NCI-H187 (cell line): ENCODE data around the gene CRACDL.
"Not testable (repeated sequence)": the region's sequence is repeated elsewhere in the genome, so short reads cannot be mapped to it uniquely, and the experiment has no call there.

Source experiments
- DNase-seq, 2 experiments: peaks; one replicate each; lab custom pipeline; 2025; lab: John Stamatoyannopoulos, UW

The CRACDL gene

DNA sequence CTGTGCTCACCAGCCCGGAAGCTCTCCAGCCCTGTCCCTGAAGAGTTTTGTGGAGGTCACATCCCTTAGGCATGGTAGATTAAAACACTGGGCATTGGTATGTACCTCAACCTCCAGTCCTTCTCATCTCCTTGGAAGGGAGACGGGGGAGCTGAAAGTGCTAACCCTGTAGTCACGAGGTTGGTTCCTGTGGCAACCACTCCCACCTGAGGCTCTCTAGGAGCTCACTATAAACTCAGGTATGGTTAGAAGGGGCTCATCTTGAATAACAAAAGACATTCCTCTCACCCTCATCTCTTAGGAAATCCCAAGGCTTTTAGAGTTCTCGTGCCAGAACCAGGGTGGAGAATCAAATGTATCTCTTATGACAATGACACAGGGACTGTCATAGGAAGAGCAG, 162.1 kb downstream of the CRACDL start:
- DNase-seq: no peak

DNA sequence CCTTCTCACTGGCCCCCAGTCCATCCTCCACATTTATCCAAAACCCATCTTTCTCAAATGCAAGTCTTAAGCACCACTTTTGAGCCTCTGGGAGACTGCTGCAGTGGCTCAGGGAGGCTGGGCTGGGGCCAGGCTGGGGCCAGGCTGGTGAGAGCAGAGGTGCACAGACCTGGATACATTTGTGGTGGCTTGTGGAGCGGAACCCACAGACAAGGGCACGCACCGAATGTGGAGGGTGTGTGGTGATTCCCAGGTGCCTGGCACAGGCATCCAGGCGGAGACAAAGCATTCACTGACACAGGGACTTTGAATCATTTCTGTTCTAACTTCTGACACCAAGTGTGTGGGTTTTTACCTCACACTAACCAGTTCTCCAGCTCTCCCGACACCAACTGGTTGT, 162.9 kb downstream of the CRACDL start:
- no peak for DNase-seq

DNA sequence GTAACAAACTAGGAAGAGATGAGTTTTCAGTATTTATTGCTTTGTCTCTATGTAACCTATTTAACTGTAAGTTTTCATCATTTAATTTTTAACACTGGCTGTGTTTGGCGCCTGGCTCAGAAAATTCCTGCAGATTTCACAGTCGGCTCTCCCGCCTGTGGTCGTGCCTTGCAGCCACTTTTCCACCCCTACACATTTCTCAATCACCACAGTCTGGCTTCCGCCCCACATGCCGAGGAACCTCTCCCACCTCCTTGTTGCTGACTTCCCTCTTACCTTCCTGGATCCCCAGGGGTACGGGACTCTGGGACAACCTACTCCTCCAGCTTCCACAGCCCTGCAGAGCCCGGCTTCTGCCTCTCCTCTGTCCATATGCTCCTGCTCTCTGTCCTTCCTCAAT, 163.5 kb downstream of the CRACDL start:
- no peak for DNase-seq

DNA sequence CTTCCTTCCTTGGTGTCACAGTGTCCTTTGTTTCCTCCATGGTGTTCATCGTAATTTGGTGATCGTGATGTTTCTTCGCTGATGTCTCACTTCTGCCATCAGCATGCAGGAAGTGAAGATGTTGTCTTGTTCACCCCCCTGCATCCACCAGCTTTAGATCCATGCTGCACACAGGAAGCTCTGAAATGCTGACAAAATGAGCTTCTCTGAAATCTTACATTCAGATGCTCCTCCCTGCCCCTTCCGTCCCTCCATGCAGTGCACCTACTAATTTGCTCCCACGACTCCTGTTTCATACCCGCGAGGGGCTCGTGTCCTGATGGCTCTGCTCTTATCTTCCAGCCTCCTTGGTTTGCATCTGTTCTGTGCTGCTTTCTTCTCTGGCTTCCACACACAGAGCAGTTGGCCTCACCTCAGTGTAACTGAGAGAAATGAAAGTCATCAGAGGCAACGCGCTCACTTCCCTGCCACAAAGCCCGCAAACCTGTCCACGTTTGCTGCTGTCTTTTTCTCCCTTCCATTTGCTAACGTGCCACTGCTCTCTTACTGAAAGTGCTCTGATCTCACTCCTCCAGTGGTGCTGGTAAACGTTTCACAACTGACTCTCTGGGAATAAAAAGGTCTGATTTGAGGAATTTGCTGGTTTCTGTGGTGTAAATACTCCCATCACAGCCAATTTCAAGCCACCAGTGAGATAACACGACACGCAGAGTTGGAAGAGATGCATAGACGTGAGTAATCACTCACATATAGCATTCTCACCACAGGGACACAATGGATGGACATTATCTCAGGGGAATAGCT, 164.1 kb downstream of the CRACDL start:
- DNase-seq: no peak

DNA sequence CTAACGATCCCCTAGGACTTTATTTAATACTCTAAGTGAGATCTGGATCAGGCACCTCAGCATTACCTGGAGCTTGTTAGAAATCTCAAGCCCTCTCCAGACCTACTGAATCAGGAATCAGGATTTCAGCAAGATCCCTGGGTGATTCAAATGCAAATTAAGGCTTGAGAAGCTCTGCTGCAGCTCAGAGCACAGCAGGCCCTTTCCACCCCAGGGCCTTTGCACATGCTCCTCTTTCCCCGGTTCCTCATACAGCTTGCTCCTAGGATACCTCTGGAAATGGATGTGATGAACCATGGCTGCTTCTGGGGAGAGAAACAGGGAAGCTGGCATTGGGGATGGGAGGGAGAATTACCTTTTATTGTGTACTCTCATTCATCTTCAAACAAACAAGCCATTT, 164.8 kb downstream of the CRACDL start:
- no peak for DNase-seq

DNA sequence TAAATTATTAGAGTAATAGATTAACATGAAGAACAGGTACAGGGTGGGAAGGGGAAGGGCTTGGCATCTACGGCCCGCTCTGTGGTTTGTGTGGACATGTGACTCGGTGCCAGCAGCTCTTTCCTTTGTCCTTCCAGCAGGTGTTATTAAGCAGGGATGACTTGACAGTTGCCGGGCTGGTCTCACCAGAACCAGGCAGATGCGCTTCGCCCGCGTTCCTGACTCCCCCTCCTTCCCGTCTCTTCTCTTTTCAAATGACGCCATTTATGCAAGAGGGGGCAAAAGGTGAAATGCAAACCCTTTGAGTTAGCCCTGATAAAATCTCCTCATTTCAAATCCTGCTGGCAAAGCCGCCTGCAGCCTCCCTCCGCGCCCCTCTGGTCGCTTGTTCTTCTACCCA, 166.2 kb downstream of the CRACDL start:
- peak; percentile 54 to 67 for DNase-seq

DNA sequence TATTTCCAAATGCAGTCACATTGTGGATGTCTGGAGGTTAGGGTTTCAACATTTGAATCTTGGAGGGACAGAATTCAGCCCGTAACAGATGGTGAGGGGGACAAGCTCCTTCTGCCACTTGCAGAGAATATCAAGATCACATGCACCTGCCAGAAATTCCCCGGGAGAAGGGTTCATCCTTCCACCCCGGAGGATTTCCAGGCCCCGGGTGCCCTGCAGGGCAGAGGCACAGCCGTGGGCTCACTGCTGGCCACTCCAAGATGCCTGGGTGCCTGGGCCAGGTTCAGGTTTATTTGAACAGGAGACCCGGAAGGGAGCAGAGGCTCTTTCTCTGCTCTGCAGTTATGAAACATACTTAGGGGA, 166.9 kb downstream of the CRACDL start:
- peak in 1 of 2 experiments; percentile 13 for DNase-seq

DNA sequence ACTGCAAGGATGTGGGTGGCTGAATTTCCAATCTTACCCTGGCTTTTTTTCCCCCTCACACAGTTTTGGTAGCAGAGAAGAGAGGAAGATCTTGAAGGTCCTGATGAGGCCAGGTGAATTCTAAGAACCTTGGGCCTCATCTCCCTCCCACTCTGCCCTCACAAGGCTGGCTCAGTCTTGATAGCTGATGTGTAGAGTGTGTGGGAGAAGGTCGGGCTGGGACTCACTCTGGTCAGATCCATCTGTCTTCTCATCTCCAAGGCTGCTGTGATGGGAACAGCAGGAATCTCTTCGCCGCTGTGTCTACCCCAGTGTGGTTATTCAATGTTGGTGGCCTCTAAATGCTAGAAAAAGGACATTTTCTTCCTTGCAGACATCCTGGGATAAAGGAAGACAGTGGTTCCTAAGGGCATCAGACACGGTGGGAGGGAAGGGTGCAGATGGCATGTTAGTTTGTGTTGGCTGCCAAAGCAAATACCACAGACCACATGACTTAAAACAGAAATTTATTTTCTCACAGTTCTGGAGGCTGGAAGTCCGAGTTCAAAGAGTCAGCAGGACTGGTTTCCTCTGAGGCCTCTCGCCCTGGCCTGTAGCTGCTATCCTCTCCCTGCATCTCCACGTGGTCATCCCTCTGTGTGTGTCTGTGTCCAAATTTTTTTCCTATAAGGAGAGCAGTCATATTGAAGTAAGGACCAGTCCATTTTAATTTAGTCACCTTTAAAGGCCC, 167.5 kb downstream of the CRACDL start:
- DNase-seq: no peak

DNA sequence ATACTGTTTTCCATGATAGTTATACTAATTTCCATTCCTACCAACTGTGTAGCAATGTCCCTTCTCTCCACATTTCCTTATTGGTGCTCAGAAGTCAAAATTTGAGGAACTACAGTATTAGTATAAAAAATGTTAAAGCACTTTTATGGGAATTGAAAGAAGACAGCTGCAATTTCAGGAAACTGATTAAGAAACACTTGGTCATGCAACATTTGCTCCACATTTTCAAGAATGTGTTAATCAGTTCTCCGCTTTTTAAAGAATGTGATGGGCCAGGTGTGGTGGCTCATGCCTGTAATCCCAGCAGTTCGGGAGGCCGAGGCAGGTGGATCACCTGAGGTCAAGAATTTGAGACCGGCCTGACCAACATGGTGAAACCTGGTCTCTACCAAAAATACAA, 171.5 kb downstream of the CRACDL start:
- DNase-seq: no peak

DNA sequence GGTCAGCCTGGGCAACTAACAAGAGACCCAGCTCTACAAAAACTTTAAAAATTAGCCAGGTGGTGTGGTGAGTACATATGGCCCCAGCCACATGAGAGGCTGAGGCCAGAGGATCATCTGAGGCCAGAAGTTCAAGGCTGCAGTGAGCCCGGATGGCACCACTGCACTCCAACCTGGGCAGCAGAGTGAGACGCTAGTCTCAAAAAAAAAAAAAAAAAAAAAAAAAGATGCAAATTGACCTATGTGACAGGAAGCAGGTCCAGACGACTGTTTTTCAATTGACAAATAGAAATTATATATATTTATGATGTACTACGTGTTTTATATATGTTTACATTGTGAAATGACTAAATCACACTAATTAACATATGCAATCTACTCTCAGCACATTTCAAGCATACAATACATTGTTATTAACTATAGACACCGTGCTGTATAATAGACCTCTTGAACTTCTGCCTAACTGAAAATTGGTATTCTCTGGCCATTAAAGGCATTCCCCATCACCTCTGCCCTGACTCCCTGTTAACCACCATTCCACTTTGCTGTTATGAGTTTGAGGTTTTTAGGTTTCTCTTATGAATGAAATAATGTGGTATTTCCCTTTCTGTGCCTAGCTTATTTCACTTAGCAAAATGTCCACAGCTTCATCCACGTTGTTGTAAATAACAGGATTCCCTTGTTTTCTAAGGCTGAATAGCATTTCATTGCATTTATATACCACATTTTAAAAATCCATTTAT, 172.6 kb downstream of the CRACDL start:
- no peak for DNase-seq

DNA sequence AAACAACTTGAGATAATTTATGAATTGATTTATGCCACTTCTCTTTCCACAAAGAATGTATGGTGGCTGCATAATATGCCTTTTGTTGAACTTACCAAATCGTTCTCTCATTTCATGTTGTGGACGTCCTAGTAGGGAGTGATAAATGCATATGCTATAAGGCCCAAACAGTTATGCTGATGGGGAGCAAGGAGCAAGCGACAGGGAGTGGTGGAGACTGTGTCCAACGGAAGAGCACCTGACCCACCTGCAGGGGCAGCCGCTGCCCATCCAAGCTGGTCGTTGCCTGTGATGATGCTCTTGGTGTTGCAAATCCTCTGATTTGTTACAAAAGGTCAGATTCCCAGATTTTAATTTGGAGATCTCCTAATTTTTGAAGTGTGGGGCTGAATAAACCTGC, 174.1 kb downstream of the CRACDL start:
- DNase-seq: no peak

DNA sequence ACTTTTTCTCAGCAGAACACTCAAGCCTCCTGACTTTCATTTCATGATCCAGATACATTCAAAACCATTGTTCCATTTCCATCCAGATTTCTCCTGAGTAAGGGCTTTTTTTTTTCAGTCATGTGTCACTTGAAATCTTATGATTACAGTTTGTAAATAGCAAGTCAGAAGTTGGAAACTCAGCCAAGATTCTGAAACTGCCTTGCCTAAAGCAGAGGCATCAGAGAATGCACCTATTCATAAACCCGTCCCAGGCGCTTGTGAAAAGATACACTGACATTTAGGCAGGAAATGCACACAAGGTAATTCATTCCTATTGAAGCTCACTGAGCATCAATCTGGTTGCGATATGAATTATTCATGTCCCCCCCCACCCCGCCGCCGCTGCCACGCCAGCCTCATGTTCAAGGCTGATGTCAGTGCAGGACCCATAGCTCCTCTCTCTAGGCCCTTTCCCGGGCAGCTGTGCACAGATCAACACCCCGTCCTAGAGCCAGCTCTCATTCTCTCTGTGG, 174.7 kb downstream of the CRACDL start:
- DNase-seq: no peak

DNA sequence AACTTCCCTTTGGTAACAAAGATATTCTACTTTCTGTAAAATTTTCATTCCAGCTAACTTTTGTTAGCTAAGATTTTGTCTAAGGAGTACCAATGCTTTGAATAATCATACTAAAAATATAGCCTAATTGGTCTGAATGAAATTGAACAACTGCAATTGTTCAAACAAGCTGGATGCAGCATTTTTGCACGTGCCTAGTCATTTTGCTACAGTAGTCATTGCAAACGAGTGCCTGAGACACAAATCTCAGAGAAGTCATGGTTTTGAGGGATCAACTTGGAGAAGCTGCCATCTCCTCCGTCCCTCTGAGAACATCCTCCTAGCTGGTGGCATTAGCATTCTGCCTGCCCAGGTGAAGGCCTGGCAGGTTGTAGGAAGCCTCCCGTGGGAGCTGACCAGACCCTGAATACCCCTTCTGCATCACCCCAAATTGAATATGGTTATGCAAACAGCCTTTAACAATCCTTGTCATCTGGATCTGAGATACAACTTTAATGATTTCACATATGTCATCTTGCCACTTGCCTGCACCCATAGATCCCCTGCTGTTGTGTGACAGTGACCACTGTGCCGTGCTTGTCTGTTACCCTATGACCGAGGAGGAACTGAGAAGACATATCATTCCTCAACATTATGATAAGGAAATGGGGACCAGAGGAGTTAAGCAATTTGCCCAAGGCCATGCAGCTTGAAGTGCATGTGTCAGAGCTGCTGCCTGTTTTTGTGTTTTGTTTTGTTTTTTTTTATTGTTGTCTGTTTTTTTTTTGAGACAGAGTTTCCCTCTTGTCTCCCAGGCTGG, 176.0 kb downstream of the CRACDL start:
- DNase-seq: no peak

DNA sequence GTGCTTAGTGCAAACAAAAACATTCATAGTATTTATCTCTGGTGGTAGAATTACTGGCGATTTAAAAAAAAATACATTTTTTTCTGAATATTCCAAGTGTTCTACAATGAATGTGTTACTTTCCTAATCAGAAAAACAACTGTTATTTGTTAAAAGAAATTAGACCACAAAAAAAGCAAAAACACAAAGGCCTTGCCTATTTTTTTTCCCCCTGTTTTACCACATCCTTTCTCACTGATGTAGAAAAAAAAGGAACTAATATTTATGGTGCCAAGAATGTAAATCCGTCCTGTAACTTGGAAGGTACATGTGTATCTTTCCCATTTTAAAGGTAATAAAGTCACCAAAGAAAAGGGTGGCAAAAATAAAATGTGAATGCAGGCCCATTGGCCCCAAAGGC, 176.7 kb downstream of the CRACDL start:
- no peak for DNase-seq

DNA sequence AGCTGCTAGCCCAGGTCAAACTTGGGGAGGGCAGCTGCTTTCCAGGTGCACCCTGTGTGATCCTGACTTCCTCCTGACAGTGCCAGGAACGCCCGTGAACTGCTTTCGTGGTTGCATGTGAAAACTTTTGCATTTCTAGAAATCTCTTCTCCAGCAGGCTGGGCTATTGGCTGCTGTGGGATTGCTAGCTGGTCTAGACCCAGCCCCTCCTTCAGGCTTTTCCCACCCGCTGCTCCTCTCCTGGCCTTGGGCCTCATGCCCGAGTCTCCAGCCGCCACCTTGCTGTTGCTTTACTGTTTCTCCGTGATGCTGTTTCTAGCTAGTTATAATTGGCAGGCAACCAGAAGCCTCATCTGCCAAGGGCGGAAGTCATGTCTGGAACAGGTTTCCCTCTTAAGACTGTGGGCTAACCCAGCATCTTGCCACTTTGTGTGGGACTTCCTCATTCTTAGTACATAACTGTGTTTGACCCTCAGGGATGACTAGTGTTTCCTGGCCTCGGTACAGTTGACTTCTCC, 178.1 kb downstream of the CRACDL start:
- no peak for DNase-seq

DNA sequence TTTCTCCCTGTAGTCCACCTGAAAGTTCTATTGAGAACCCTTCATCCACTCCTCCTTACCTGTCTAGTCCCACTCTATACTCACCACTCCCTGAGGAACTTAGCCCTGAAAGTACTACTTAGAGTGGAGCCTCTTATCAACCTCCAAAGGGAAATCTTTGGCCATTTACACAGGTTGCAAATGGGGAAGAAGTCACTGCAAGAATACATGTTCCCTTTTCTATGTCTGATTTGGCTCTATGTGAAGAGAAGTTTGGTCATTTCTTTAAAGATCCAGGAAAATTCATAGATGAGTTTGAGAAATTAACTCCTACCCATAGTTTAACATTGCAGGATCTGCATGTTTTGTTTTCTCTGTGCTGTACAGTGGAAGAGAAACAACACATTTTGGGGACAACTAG, 182.2 kb downstream of the CRACDL start:
- no peak for DNase-seq

DNA sequence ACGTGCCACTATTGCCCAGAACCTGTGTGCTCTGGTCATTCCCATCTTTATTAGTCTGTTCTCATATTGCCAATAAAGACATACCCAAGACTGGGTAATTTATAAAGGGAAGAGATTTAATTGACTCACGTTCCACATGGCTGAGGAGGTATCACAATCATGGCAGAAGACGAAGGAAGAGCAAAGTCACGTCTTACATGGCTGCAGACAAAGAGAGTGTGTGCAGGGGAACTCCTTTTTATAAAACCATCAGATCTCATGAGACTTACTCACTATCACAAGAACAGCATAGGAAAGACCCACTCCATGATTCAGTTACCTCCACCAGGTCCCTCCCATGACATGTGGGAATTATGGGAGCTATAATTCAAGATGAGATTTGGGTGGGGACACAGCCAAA, 183.3 kb downstream of the CRACDL start:
- DNase-seq: not testable (repeated sequence)

DNA sequence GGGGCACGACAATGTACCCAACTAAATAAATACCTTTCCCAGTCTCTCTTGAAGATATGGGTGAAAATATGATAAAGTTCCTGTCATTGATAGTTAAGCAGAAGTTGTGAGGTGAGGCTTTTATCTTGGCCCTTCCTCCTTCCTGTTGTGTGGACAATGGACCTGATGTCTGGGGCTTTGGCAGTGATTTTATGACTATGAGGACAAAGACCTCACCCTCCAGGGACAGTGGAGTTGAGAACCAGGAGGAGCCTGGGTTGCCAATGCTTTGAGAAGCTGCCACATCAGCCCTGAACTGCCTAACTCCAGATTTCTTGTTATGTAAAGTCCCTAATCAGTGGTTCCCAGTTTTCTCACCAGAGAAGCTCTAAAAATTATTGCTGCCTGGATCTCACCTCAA, 184.3 kb downstream of the CRACDL start:
- DNase-seq: no peak

DNA sequence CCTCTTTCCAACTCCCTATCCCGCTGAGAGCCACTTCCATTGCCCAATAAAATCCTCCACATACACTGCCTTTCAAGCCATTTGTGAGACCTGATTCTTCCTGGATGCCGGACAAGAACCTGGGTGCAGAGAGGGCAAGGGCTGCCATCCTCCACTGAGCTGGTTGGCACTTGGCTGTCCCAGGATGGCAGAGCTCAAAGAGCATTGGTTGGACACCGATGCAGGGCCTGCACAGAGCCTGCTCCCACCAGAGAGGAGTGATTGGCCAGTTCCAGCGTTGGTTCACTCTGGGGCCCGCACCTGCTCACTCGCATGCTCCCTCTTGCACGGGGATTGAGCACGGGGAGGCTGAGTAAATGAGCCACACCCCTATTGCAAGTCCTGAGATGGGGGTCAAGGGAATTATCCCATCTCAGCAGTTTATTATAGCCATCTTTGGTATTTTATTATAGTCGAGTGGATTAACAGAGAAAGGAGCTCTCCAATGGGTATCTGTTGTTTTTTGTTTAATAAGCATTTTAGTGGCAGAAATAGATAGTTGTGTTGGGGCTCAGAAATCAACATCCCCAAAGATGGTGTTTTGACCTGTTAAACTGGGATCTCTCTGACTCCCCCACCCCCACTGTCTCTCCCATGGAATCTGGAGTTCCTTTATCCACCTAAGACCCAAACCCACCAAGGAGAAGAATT, 185.3 kb downstream of the CRACDL start:
- DNase-seq: no peak

DNA sequence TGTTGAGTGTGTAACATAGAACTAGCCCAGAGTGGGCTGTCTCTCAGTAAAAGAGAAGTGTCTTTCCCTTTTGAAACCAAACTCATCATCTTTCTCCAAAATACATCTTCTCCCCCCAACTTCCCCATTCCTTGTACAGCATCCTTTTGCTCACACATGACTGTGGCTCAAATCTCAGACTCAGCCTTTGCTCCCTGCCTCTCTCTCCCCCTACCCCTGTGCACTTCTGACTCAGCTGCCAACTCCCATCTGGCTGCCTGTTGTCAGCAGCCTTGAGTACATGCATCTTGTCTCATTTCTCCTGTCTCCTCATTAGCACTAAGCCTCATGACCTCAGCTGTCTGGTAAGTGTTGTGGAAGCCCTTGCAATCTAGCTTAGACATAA, 187.0 kb downstream of the CRACDL start:
- no peak for DNase-seq
